ENCODE data around the gene VRK1. TPM values are rescaled to one million over a fixed set of nuclear protein-coding genes. Genes with fewer than 3 reads are reported as not detected.
A peak's percentile ranks its signal among the peaks of the same experiment; 100 is the strongest.

Gene VRK1
- total RNA-seq, 1 experiment from 2014 or later = 124 TPM

DNA sequence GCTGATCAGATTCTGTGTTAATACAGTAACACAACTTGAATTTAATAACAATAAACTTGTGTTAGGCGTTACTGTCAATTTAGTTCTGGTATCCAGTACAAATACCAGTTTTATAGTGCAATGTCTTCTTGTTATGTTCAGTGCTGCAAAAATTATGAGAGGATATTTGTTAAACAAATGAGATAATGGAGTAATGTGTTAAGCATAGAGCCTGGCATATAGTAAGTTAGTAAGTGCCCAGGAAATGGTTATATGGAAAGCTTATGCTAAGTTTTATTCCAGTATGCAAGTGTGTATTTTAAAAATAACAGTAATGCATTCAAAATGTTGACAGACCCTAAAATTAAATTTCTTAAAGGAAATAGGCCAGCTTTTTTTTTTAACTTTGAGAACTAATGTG lies 1.8 kb downstream of the VRK1 start:
- peak overlapping the region; percentile 91 for H3K27ac ChIP-seq (ENCODE audit: low read depth, low read length, poor library complexity, severe bottlenecking)
- H3K9me3 ChIP-seq (ENCODE audit: low read depth, low read length, poor library complexity, severe bottlenecking) = no peaks in the 10 kb centered on the region
- TF ChIP-seq, protein P1, sequence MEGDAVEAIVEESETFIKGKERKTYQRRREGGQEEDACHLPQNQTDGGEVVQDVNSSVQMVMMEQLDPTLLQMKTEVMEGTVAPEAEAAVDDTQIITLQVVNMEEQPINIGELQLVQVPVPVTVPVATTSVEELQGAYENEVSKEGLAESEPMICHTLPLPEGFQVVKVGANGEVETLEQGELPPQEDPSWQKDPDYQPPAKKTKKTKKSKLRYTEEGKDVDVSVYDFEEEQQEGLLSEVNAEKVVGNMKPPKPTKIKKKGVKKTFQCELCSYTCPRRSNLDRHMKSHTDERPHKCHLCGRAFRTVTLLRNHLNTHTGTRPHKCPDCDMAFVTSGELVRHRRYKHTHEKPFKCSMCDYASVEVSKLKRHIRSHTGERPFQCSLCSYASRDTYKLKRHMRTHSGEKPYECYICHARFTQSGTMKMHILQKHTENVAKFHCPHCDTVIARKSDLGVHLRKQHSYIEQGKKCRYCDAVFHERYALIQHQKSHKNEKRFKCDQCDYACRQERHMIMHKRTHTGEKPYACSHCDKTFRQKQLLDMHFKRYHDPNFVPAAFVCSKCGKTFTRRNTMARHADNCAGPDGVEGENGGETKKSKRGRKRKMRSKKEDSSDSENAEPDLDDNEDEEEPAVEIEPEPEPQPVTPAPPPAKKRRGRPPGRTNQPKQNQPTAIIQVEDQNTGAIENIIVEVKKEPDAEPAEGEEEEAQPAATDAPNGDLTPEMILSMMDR (conservative IDR thresholded peaks at IDR 0.05; ENCODE audit: low read depth, low read length) = no peak
- no peak for TF ChIP-seq EZH2 (IDR thresholded peaks at IDR 0.05; ENCODE audit: borderline replicate concordance, low read depth, low read length, poor library complexity, severe bottlenecking)
- H3K36me3 ChIP-seq (ENCODE audit: insufficient read depth, low read length, poor library complexity, severe bottlenecking) = no peaks in the 10 kb centered on the region
- peaks cover 46% of the 10 kb centered on the region for H3K4me1 ChIP-seq (ENCODE audit: insufficient read depth, low read length, poor library complexity, severe bottlenecking)
- ChIA-PET POLR2A (ENCODE audit: low non-redundant PET) (no interaction called here), CTCF (no interaction called here)
- intact Hi-C loops (cut with micrococcal nuclease; ENCODE audit: unreplicated experiment) = no loop called here
- DNase-seq (ENCODE audit: low spot score) = no peak
- no peaks in the 10 kb centered on the region for H3K27me3 ChIP-seq (replicated peaks; ENCODE audit: insufficient read depth, low read depth, low read length, poor library complexity)
- H3K4me3 ChIP-seq (ENCODE audit: low read depth, low read length, poor library complexity, severe bottlenecking) = peak overlapping the region; percentile 93
- BruUV-seq (replicated peaks) = TSS peak; percentile 44

DNA sequence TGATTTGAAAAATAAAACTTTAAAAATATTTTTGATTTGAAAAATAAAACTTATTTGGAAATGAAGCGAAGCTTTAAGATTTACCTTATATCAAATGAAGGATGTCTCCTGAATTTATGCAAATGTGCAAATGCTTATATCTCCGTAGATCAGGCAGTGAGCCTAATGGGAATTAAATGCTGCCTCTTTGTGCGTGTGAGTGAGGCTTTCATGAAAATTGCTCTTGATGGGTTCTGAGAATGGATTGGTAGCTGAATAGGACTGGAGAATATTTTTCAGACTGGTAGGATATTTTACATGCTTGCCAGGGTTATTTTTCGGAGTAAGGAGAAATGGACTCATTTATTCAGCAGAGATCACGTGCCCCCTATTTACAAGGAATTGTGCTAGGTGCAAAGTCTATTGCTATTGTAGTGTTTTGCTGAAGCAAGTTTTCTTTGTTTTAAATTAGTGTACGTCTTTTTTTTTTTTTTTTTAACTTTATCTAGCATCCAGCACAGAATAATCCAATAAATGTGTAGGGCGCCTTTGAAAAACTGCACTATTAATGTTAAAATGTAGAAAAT lies 2.4 kb downstream of the VRK1 start:
- Histone ChIP-seq H3K4me3 (ENCODE audit: low read depth, low read length, poor library complexity, severe bottlenecking) (peak overlapping the region; percentile 93), H3K27me3 (replicated peaks; ENCODE audit: insufficient read depth, low read depth, low read length, poor library complexity) (no peaks in the 10 kb centered on the region), H3K4me1 (ENCODE audit: insufficient read depth, low read length, poor library complexity, severe bottlenecking) (peaks cover 52% of the 10 kb centered on the region), H3K36me3 (ENCODE audit: insufficient read depth, low read length, poor library complexity, severe bottlenecking) (no peaks in the 10 kb centered on the region), H3K27ac (ENCODE audit: low read depth, low read length, poor library complexity, severe bottlenecking) (no peak overlapping the region), H3K9me3 (ENCODE audit: low read depth, low read length, poor library complexity, severe bottlenecking) (no peaks in the 10 kb centered on the region)
- POLR2A ChIA-PET (ENCODE audit: low non-redundant PET) = no interaction called here
- CTCF ChIA-PET = no interaction called here
- no peak for TF ChIP-seq EZH2 (IDR thresholded peaks at IDR 0.05; ENCODE audit: borderline replicate concordance, low read depth, low read length, poor library complexity, severe bottlenecking)
- TF ChIP-seq, protein P1 (conservative IDR thresholded peaks at IDR 0.05; ENCODE audit: low read depth, low read length) = no peak
- no TSS peak for BruUV-seq (replicated peaks)
- peak; percentile 33 for DNase-seq (ENCODE audit: low spot score)
- intact Hi-C loops (cut with micrococcal nuclease; ENCODE audit: unreplicated experiment) = no loop called here

DNA sequence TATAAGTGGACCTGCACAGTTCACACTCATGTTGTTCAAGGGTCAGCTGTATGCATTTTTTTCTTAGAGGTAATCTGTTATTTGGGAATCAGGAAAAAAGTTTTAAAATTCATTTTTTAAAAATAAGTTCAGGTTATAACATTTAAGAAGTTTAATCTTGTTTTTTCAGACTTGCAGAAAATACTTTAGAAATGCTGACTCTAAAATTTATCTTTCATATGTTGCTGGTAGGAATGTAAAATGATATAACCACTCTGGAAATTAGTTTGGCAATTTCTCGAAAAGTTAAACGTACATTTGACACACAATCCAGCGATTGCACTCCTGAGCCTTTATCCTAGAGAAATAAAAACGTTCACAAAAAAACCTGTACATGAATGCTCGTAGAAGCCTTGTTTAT lies 4.7 kb downstream of the VRK1 start:
- DNase-seq (ENCODE audit: low spot score) = no peak
- POLR2A ChIA-PET (ENCODE audit: low non-redundant PET) = no interaction called here
- no peaks in the 10 kb centered on the region for H3K27me3 ChIP-seq (replicated peaks; ENCODE audit: insufficient read depth, low read depth, low read length, poor library complexity)
- H3K36me3 ChIP-seq (ENCODE audit: insufficient read depth, low read length, poor library complexity, severe bottlenecking) = peaks cover under 1% of the 10 kb centered on the region
- TF ChIP-seq EZH2 (IDR thresholded peaks at IDR 0.05; ENCODE audit: borderline replicate concordance, low read depth, low read length, poor library complexity, severe bottlenecking) = no peak
- TF ChIP-seq, protein P1 (conservative IDR thresholded peaks at IDR 0.05; ENCODE audit: low read depth, low read length) = no peak
- no peak overlapping the region for H3K4me3 ChIP-seq (ENCODE audit: low read depth, low read length, poor library complexity, severe bottlenecking)
- H3K4me1 ChIP-seq (ENCODE audit: insufficient read depth, low read length, poor library complexity, severe bottlenecking) = peaks cover 69% of the 10 kb centered on the region
- CTCF ChIA-PET = no interaction called here
- no peaks in the 10 kb centered on the region for H3K9me3 ChIP-seq (ENCODE audit: low read depth, low read length, poor library complexity, severe bottlenecking)
- intact Hi-C loops (cut with micrococcal nuclease; ENCODE audit: unreplicated experiment) = no loop called here
- H3K27ac ChIP-seq (ENCODE audit: low read depth, low read length, poor library complexity, severe bottlenecking) = no peak overlapping the region
- no TSS peak for BruUV-seq (replicated peaks)

Data from A673 (cell line).